WTC11 (cell line): ENCODE results near the gene TRMT2A.

Experiments
- ATF1 ChIP-seq: sonication (generic); formaldehyde crosslinking; IDR thresholded peaks from 2 replicates; pipeline ENCODE4 v1.8.1; 2023; ENCODE audit warnings: mild to moderate bottlenecking, moderate library complexity, missing genetic modification reagents
- ATF2 ChIP-seq: sonication (generic); formaldehyde crosslinking; IDR thresholded peaks from 2 replicates; pipeline ENCODE4 v1.8.1; 2022; ENCODE audit warnings: low read depth, missing genetic modification reagents, borderline replicate concordance
- CBFB ChIP-seq: sonication (generic); formaldehyde crosslinking; IDR thresholded peaks from 2 replicates; pipeline ENCODE4 v1.8.1; 2022; ENCODE audit warnings: mild to moderate bottlenecking, low read depth, missing genetic modification reagents
- FOXJ3 ChIP-seq: sonication (generic); formaldehyde crosslinking; IDR thresholded peaks from 2 replicates; pipeline ENCODE4 v1.9.0; 2021; ENCODE audit warnings: missing genetic modification reagents, mild to moderate bottlenecking, borderline replicate concordance
- FOXP1 ChIP-seq: sonication (generic); formaldehyde crosslinking; IDR thresholded peaks from 2 replicates; pipeline ENCODE4 v1.8.0; 2022; ENCODE audit warnings: missing genetic modification reagents, mild to moderate bottlenecking, moderate library complexity, borderline replicate concordance
- MAX ChIP-seq: sonication (generic); formaldehyde crosslinking; IDR thresholded peaks from 2 replicates; pipeline ENCODE4 v1.8.0; 2022; ENCODE audit warnings: mild to moderate bottlenecking, missing genetic modification reagents
- TF ChIP-seq, protein P1 (sequence below): sonication (generic); formaldehyde crosslinking; conservative IDR thresholded peaks from 2 replicates; pipeline ENCODE4 v1.8.1; 2022; ENCODE audit warnings: mild to moderate bottlenecking, missing genetic modification reagents
- TF ChIP-seq, protein P2 (sequence below): fragments of 200-600 bp; IDR thresholded peaks from 2 replicates; pipeline ENCODE4 v1.8.0; 2022; ENCODE audit warnings: antibody characterized with exemption
- TF ChIP-seq, protein P3 (sequence below): sonication (generic); formaldehyde crosslinking; IDR thresholded peaks from 2 replicates; pipeline ENCODE4 v1.8.0; 2023; ENCODE audit warnings: missing genetic modification reagents, mild to moderate bottlenecking, borderline replicate concordance
- TF ChIP-seq, protein P4 (sequence below): sonication (generic); formaldehyde crosslinking; IDR thresholded peaks from 2 replicates; pipeline ENCODE4 v1.8.1; 2023; ENCODE audit warnings: mild to moderate bottlenecking, missing genetic modification reagents

DNA sequence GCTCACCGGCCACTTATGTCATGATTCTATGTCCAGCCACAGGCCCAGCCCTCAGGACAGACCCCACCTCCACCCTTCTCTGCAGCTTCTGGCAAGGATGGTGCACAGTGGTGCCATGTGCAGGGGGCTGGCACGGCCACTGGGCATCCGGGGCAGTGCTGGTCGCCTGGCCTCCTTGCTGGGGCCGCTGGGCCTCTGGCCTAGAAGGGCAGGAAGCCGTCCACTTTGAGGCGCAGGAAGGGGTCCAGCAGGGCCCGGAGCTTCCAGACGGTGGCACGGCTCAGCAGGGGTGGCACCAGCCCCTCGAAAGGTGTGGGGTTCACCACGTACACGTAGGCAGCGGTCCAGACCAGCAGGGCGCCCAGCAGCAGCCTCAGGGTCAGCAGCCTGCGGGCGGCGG, 31.4 kb upstream of the TRMT2A start:
- TF ChIP-seq CBFB (CRISPR knock-in tag) (no peak), ATF2 (CRISPR knock-in tag) (no peak), MAX (CRISPR knock-in tag) (no peak), FOXJ3 (CRISPR knock-in tag) (no peak), ATF1 (CRISPR knock-in tag) (no peak), FOXP1 (CRISPR knock-in tag) (no peak)
- TF ChIP-seq, protein P1, sequence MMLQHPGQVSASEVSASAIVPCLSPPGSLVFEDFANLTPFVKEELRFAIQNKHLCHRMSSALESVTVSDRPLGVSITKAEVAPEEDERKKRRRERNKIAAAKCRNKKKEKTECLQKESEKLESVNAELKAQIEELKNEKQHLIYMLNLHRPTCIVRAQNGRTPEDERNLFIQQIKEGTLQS (CRISPR knock-in tag) = no peak
- TF ChIP-seq, protein P2, sequence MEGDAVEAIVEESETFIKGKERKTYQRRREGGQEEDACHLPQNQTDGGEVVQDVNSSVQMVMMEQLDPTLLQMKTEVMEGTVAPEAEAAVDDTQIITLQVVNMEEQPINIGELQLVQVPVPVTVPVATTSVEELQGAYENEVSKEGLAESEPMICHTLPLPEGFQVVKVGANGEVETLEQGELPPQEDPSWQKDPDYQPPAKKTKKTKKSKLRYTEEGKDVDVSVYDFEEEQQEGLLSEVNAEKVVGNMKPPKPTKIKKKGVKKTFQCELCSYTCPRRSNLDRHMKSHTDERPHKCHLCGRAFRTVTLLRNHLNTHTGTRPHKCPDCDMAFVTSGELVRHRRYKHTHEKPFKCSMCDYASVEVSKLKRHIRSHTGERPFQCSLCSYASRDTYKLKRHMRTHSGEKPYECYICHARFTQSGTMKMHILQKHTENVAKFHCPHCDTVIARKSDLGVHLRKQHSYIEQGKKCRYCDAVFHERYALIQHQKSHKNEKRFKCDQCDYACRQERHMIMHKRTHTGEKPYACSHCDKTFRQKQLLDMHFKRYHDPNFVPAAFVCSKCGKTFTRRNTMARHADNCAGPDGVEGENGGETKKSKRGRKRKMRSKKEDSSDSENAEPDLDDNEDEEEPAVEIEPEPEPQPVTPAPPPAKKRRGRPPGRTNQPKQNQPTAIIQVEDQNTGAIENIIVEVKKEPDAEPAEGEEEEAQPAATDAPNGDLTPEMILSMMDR = no peak
- TF ChIP-seq, protein P3, sequence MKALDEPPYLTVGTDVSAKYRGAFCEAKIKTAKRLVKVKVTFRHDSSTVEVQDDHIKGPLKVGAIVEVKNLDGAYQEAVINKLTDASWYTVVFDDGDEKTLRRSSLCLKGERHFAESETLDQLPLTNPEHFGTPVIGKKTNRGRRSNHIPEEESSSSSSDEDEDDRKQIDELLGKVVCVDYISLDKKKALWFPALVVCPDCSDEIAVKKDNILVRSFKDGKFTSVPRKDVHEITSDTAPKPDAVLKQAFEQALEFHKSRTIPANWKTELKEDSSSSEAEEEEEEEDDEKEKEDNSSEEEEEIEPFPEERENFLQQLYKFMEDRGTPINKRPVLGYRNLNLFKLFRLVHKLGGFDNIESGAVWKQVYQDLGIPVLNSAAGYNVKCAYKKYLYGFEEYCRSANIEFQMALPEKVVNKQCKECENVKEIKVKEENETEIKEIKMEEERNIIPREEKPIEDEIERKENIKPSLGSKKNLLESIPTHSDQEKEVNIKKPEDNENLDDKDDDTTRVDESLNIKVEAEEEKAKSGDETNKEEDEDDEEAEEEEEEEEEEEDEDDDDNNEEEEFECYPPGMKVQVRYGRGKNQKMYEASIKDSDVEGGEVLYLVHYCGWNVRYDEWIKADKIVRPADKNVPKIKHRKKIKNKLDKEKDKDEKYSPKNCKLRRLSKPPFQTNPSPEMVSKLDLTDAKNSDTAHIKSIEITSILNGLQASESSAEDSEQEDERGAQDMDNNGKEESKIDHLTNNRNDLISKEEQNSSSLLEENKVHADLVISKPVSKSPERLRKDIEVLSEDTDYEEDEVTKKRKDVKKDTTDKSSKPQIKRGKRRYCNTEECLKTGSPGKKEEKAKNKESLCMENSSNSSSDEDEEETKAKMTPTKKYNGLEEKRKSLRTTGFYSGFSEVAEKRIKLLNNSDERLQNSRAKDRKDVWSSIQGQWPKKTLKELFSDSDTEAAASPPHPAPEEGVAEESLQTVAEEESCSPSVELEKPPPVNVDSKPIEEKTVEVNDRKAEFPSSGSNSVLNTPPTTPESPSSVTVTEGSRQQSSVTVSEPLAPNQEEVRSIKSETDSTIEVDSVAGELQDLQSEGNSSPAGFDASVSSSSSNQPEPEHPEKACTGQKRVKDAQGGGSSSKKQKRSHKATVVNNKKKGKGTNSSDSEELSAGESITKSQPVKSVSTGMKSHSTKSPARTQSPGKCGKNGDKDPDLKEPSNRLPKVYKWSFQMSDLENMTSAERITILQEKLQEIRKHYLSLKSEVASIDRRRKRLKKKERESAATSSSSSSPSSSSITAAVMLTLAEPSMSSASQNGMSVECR (CRISPR knock-in tag) = no peak
- TF ChIP-seq, protein P4, sequence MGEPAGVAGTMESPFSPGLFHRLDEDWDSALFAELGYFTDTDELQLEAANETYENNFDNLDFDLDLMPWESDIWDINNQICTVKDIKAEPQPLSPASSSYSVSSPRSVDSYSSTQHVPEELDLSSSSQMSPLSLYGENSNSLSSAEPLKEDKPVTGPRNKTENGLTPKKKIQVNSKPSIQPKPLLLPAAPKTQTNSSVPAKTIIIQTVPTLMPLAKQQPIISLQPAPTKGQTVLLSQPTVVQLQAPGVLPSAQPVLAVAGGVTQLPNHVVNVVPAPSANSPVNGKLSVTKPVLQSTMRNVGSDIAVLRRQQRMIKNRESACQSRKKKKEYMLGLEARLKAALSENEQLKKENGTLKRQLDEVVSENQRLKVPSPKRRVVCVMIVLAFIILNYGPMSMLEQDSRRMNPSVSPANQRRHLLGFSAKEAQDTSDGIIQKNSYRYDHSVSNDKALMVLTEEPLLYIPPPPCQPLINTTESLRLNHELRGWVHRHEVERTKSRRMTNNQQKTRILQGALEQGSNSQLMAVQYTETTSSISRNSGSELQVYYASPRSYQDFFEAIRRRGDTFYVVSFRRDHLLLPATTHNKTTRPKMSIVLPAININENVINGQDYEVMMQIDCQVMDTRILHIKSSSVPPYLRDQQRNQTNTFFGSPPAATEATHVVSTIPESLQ (CRISPR knock-in tag) = no peak
